ENCODE results near the gene RPS26.
"Not testable (repeated sequence)": the region's sequence is repeated elsewhere in the genome, so short reads cannot be mapped to it uniquely, and the experiment has no call there.

Gene RPS26

GRCh38 chr12:56021889-56022497 lies 19.7 kb upstream of the RPS26 start:
- DNase-seq: no peak

DNA sequence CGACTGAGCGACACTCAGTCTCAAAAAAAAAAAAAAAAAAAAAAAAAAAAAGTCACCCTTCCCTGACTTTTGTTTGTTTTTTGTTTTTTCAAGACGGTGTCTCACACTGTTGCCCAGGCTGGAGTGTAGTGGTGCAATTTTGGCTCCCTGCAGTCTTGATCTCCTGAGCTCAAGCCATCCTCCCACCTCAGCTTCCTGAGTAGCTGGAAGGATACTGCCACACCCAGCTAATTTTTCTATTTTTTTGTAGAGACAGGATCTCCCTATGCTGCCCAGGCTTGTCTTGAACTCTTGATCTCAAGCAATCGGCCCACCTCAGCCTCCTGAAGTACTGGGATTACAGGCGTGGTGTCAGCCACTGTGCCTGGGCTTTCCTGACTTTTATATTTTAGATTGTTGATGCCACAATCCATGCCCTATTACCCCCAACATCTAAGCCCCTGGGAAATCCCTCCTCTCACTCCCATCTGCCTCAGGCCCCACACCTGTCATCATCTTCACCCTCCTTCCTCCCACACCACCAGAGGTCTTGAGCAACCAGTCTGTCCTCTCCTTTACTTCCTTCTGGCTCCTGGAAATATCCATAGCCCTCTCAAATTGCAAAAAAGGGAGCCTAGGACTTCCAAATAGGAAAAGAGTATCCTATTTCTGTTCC lies 13.1 kb upstream of the RPS26 start:
- no peak for DNase-seq

- DNase-seq: no peak
These were observed 12.6 kb upstream of the RPS26 start for GRCh38 chr12:56029166-56029519.

- DNase-seq: peak; percentile 39
These were observed 11.9 kb upstream of the RPS26 start for GRCh38 chr12:56029666-56030293.

- DNase-seq: peak; percentile 32
These were observed 9.7 kb upstream of the RPS26 start for GRCh38 chr12:56031987-56032386.

GRCh38 chr12:56034586-56035332 lies 7.0 kb upstream of the RPS26 start:
- DNase-seq: peak; percentile 38

DNA sequence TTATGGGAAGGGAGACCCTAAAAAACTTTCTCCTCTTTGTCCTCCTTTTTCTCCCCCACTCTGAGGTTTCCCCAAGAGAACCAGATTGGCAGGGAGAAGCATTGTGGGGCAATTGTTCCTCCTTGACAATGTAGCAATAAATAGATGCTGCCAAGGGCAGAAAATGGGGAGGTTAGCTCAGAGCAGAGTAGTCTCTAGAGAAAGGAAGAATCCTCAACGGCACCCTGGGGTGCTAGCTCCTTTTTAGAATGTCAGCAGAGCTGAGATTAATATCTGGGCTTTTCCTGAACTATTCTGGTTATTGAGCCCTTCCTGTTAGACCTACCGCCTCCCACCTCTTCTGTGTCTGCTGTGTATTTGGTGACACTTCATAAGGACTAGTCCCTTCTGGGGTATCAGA lies 4.6 kb upstream of the RPS26 start:
- DNase-seq: no peak

DNA sequence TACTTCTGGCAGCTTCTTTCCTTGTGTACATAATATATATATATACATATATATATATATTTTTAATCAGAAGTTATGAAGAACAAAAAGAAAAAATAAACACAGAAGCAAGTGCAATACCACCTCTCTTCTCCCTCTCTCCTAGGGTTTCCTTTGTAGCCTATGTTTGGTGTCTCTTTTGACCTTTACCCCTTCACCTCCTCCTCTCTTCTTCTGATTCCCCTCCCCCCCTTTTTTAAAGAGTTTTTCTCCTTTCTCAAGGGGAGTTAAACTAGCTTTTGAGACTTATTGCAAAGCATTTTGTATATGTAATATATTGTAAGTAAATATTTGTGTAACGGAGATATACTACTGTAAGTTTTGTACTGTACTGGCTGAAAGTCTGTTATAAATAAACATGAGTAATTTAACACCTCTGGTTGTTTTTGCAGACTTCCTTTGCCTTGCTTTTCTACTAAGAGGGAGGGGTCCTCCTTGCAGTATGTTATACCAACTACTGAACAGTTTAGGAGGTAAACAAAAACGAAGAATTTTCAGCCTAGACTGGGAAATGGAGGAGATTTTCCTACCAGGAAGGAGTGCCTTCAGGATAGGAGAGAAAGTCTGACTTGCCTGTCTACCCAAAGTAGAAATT lies 3.6 kb upstream of the RPS26 start:
- no peak for DNase-seq

GRCh38 chr12:56040151-56040550 lies 1.6 kb upstream of the RPS26 start:
- no peak for DNase-seq

- no peak for DNase-seq
These were observed 661 bp upstream of the RPS26 start for GRCh38 chr12:56040963-56041551.

DNA sequence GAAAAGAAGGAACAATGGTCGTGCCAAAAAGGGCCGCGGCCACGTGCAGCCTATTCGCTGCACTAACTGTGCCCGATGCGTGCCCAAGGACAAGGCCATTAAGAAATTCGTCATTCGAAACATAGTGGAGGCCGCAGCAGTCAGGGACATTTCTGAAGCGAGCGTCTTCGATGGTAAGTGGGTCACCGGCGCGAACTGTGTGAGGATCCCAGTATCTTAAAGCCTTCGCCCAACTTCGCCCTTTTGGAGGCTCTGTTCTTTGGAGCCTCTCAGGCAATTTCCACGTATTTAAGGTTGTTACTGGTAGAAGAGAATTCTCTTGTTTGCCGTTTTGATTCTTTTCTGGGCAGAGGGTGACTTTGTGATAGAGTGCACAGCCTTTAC lies 704 bp downstream of the RPS26 start:
- not testable (repeated sequence) for DNase-seq

- no peak for DNase-seq
These were observed 1.1 kb downstream of the RPS26 start for GRCh38 chr12:56042843-56043242.

DNA sequence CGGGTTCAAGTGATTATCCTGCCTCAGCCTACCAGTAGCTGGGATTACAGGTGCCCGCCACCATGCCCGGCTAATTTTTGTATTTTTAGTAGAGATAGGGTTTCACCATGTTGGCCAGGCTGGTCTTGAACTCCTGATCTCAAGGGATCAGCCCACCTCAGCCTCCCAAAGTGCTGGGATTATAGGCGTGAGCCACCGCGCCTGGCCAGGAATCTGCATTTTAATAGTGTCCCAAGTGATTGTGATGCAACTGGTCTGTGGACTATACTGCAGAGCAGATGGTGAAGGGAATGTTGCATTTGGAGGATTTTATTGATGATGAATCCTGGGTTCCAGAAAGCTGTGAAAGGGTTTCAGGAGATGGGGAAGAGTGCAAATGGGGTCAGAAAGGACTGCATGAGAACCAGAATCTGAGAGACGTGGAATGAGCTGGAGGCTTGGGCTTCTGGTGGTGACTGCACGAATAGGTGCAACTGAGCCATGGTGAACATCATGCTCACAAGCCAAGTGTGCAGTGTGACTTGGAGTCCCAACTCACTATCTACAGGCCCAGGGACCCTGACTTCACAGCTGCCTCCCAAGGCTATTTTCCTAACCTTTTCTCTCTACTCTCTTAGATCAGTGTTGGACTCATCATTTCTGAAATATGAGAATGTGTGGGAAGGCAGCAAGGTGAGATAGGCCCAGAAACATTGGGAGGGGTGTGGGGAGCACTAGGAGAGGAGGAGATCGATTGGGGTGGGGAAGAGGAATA lies 4.5 kb downstream of the RPS26 start:
- DNase-seq: no peak

GRCh38 chr12:56053407-56053893 lies 11.7 kb downstream of the RPS26 start:
- DNase-seq: no peak

DNA sequence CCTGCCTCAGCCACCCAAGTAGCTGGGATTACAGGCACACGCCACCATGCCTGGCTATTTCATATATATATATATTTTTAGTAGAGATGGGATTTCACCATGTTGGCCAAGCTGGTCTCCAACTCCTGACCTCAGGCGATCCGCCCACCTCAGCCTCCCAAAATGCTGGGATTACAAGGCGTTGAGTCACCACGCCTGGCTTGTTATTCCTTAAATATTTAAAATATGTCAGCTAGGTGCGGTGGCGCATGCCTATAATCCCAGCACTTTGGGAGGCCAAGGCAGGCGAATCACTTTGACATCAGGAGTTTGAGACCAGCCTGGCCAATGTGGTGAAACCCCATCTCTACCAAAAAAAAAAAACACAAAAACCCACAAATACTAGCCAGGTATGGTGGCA lies 18.2 kb downstream of the RPS26 start:
- not testable (repeated sequence) for DNase-seq

DNA sequence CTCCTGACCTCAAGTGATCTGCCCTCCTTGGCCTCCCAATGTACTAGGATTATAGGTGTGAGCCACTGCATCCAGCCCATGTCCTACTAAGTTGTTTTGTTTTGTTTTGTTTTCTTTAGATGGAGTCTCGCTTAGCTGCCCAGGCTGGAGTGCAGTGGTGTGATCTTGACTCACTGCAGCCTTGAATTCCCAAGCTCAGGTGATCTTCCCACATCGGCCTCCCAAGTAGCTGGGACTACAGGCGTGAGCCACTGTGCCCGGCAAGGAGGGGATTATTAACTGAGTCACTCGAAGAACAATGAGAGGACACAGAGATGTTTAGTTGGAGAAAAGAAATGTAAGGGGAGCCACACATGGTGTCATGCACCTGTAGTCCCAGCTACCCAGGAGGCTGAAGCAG lies 20.3 kb downstream of the RPS26 start:
- DNase-seq: no peak

GRCh38 chr12:56062996-56063395 lies 21.3 kb downstream of the RPS26 start:
- DNase-seq: no peak

- DNase-seq: no peak
These were observed 29.9 kb downstream of the RPS26 start for GRCh38 chr12:56071648-56072047.

DNA sequence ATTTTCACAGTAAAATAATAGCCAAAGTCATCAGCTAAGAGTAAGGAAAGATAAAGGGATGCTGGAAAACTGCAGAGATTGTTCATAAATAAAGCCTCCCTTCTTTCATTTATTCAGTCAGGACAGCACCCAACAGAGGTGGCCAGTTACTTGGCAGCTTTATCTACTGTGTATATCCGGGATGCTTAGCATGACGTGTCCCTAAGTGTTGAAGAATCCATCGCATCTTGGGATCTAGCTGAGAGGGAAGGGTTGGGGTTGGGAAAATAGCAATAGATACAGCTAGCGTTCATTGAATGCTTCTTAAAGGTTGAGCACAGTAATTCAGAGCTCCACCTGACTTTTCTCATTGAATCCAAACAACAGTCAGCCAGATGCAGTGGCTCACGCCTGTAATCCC lies 32.7 kb downstream of the RPS26 start:
- DNase-seq: no peak

- not testable (repeated sequence) for DNase-seq
These were observed 36.2 kb downstream of the RPS26 start for GRCh38 chr12:56077966-56078365.

GRCh38 chr12:56078427-56078826 lies 36.7 kb downstream of the RPS26 start:
- no peak for DNase-seq

Measured in activated CD8-positive, alpha-beta memory T cell treated with anti-CD3 and anti-CD28 coated beads, Interleukin-2, amount 50 U/mL, for 4 hours (primary cell).